IMR-90 (cell line): ENCODE results near the gene CEP20.

Source experiments
- CEBPB ChIP-seq: IDR thresholded peaks from 2 replicates; pipeline ENCODE4 v1.6.1; 2012; ENCODE audit warnings: low read depth, low read length, improper control_type of control experiment
- CTCF ChIP-seq: conservative IDR thresholded peaks from 2 replicates; pipeline ENCODE4 v1.5.1; 2012; ENCODE audit warnings: mild to moderate bottlenecking, low read depth, low read length, improper control_type of control experiment
- FOS ChIP-seq: fragments of 150-350 bp; IDR thresholded peaks from 2 replicates; pipeline ENCODE4 v1.6.1; 2016; ENCODE audit warnings: low read depth, low read length
- MAFK ChIP-seq: IDR thresholded peaks from 2 replicates; pipeline ENCODE4 v1.6.1; 2012; ENCODE audit warnings: low read depth, low read length, improper control_type of control experiment
- MAZ ChIP-seq: IDR thresholded peaks from 2 replicates; pipeline ENCODE4 v1.6.1; 2012; ENCODE audit warnings: low read depth, mild to moderate bottlenecking, low read length, improper control_type of control experiment, moderate library complexity, borderline replicate concordance
- MXI1 ChIP-seq: IDR thresholded peaks from 2 replicates; pipeline ENCODE4 v1.6.1; 2012; ENCODE audit warnings: low read depth, mild to moderate bottlenecking, low read length, moderate library complexity, borderline replicate concordance
- POLR2A ChIP-seq: IDR thresholded peaks from 2 replicates; pipeline ENCODE4 v1.6.1; 2012; ENCODE audit warnings: mild to moderate bottlenecking, low read depth, low read length
- RAD21 ChIP-seq: IDR thresholded peaks from 2 replicates; pipeline ENCODE4 v1.6.1; 2012; ENCODE audit warnings: low read length, improper control_type of control experiment
- RCOR1 ChIP-seq: IDR thresholded peaks from 2 replicates; pipeline ENCODE4 v1.6.1; 2012; ENCODE audit warnings: mild to moderate bottlenecking, low read length, improper control_type of control experiment; ENCODE audit not compliant: insufficient replicate concordance
- SMC3 ChIP-seq: fragments of 150-350 bp; IDR thresholded peaks from 2 replicates; pipeline ENCODE4 v1.6.1; 2016; ENCODE audit warnings: low read depth, mild to moderate bottlenecking, antibody characterized with exemption, low read length, moderate library complexity

DNA sequence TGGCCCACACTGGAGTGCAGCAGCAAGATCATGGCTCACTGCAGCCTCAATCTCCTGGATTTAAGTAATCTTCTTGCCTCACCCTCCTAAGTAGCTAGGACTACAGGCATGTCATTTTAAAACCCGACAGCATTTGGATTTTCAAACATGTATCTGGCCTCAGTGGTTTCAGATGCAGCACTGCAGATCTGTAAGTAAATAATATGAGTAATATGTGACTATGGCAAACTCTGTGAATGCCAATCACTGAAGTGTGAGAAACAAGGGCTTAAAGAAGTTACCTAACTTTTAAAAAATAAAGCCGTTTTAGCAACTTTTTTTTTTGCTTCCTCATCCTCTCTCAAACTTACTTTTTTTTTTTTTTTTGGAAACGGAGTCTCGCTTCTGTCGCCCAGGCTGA, 11.9 kb downstream of the CEP20 start:
- TF ChIP-seq MAZ, result no peak
- no peak for TF ChIP-seq RCOR1
- TF ChIP-seq MXI1, result no peak
- no peak for TF ChIP-seq CTCF
- no peak for TF ChIP-seq POLR2A
- TF ChIP-seq RAD21, result no peak
- no peak for TF ChIP-seq CEBPB
- TF ChIP-seq FOS, result no peak
- TF ChIP-seq MAFK, result no peak
- no peak for TF ChIP-seq SMC3
